ENCODE measurements around the gene PPP1R3F.
"Not testable (repeated sequence)": the region's sequence is repeated elsewhere in the genome, so short reads cannot be mapped to it uniquely, and the experiment has no call there.

GRCh38 chrX:49321737-49322136 is 52.1 kb downstream of the PPP1R3F start, which contains the start of gene GAGE12J:
- not testable (repeated sequence) for TF ChIP-seq CTCF (conservative IDR thresholded peaks at IDR 0.05); ZFX (IDR thresholded peaks at IDR 0.05)
